IPS-NIHi7 (cell line): ENCODE measurements around the gene ACOD1.
"Not testable (repeated sequence)": the region's sequence is repeated elsewhere in the genome, so short reads cannot be mapped to it uniquely, and the experiment has no call there.

Experiments
- DNase-seq: peaks from one replicate; pipeline ENCODE4 v3.0.0; 2012; ENCODE audit warnings: mixed read lengths; ENCODE audit errors: extremely low spot score

Gene ACOD1

GRCh38 chr13:76953968-76954367 lies 5.7 kb downstream of the ACOD1 start:
- DNase-seq, result no peak

DNA sequence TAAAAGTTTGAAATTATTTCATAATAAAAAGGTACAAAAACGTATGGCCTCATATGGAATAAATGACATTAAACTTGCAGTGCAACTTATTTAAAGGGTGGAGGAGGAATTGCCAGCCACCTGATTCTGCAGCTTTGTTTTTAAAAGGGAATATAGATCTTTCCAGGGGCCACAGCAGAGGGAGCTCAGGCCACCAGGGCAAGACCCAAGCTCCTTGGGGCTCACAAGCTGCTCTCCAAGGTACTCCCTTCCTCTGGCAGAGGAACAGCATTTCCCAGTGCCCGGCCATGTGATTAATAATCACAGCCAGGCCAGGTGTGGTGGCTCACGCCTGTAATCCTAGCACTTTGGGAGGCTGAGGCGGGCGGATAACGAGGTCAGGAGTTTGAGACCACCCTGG lies 6.2 kb downstream of the ACOD1 start:
- peak; percentile 59 for DNase-seq

GRCh38 chr13:76955193-76955592 lies 6.9 kb downstream of the ACOD1 start:
- no peak for DNase-seq

- no peak for DNase-seq
These were observed 7.3 kb downstream of the ACOD1 start for GRCh38 chr13:76955661-76956060.

DNA sequence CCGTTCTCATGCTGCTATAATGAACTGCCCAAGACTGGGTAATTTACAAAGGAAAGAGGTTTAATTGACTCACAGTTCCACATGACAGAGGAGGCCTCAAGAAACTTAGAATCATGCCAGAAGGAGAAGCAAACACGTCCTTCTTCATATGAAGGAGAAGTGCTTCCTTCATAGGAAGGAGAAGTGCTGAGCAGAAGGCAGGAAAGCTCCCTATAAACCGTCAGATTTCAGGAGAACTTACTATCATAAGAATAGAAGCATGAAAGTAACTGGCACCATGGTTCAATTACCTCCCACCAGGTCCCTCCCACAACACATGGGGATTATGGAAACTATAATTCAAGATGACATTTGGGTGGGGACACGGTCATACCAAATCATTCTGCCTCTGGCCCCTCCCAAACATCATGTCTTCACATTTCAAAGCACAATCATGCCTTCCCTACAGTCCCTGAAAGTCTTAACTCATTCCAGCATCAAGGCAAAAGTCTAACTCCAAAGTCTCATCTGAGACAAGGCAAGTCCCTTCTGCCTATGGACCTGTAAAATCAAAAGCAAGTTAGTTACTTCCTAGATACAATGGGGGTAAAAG lies 10.6 kb downstream of the ACOD1 start:
- DNase-seq, result no peak

DNA sequence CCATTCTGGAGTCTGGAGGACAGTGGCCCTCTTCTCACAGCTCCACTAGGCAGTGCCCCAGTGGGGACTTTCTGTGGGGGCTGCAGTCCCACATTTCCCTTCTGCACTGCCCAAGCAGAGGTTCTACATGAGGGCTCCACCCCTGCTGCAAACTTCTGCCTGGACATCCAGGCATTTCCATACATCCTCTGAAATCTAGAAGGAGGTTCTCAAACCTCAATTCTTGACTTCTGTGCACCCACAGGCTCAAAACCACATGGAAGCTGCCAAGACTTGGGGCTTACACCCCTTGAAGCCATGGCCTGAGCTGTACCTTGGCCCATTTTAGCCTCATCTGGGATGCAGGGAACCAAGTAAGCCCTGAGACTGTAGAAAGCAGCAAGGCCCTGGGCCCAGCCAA lies 11.4 kb downstream of the ACOD1 start:
- DNase-seq, result not testable (repeated sequence)

DNA sequence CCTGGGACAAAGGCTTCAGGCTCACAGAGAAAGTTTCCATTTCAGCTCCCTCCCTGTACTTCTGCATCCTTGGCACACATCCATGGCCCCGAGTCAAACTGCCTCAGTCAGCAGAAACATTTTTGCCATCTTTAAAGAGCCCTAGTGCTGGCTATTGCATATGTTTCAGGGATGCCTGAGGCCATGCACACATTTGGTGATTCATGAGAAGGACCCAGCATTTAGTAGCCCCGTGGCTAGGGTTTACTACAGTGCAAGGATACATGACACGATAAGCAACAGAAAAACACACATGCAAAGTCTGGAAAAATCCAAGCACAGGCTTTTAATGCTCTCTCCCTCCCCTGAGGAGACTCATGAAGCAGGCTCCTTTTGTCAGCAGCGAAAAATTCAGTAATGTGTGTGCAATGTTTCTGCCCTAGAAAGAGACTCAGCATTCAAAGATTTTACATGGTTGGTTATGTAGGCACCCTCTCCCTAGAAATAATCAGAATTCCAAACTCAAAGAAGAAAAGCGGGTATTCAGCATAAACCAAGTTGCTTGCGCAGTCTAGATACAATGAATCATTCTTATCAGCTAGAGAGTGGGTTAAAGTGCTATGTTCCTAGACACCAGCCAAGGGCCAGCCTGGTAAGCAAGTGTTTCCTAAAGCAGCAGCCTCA lies 17.6 kb downstream of the ACOD1 start:
- DNase-seq, result no peak

DNA sequence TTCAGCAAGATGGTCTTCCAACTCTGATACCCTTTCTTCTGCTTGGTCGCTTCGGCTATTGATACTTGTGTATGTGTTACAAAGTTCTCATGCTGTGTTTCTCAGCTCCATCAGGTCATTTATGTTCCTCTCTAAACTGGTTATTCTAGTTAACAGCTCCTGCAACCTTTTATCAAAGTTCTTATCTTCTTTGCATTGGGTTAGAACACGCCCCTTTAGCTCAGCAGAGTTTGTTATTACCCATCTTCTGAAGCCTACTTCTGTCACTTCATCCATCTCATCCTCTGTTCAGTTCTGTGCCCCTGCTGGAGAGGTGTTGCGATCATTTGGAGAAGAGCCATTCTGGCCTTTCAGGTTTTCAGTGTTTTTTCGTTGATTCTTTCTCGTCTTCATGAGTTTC lies 18.7 kb downstream of the ACOD1 start:
- no peak for DNase-seq

DNA sequence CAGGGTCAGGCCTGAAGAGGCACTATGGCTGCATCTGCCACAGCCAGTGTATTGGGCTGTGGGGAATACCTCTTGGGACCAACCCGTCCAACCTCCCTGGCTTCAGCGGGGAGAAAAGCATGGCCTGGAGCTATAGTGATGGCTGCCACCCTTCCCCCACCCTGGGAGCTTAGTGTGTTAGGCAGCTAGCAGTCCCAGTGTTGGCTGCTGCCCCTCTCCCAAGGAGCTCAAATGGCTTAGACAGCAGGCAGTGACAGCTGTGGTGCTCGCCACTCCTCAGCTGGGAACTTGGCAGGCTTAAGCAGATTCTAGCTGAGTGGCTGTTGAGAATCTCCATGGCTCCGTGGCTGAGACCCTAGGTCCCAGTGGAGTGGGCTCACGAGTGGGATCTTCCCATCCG lies 19.7 kb downstream of the ACOD1 start:
- no peak for DNase-seq

DNA sequence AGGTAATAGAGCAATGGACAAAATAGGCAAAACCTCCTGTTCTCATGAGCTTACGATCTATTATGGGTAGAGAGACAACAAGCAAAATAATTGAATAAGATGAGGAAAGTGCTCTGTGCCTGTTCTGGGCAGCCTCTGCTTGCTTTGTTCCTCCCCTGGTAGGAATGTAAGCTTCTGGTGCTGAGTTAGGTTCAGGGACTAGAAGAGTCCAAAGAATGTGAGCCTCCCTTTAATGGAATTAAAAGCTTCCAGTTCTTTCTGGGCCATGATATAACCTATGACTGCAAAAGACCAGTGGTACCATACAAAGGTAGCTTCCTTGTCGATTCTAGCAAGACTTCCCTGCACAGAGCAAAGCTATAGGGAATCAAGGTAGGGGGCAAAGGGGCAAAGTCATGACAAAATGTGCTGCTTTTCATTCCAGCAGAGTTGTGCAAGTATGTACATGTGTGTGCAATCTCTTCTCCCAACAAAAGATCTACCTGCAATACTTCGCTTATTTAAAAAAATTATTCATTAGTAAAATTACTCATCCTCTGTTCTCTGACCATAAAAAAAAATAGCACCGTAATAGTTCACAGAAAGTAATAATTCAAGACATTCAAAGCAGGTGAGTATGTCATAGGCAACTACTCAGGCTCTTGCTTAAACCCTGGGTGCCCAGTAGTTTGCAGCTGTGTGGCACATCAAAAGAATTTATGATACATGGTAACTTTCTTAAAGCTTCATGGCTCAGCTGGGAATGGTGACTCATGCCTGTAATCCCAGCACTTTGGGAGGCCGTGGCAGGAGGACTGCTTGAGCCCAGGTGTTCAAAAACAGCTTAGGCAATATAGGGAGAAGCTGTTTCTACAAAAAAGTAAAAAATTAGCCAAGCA lies 21.4 kb downstream of the ACOD1 start:
- no peak for DNase-seq

- DNase-seq, result no peak
These were observed 22.9 kb downstream of the ACOD1 start for GRCh38 chr13:76971215-76971614.

DNA sequence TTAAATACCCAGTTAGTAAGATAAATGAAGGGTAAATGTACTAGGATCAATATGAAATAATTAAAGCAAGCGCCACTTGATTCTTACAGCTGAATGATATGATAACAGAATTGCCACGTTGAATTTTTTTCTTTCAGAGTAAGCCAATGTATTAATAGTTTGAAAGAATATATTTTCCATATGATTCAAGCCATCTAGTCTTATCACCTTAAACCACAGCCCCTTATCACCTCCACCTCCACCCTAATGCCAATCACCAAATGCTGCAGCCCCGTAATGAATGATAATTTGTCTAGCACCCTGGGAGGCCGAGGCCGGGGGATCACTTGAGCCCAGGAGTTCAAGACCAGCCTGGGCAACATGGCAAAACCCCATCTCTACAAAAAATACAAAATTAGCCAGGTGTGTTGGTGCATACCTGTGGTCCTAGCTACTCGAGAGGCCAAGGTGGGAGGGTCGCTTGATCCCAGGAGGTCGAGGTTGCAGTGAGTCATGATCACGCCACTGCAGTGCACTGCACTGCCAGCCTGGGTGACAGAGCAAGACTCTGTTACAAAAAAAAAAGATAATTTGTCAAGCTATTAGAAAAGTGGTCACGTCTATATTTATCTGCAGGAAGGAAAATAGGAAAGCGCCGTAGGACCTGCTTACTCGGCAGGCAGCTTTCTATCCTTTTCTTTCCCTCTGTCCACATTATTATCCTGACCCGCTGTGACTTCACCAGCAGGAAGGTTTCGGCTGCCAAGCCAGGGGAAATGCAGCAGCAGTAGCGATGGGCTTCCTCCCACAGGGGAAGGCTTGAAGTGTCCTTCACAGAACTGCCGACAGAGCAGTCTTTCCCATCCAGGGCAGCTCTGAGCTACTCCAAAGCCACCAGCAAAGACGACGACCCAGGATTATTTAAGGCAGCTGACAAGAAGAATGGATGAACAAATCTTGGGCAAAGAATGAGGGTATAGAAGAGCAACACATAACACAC lies 23.8 kb downstream of the ACOD1 start:
- DNase-seq, result peak; percentile 25

GRCh38 chr13:76973920-76974617 lies 25.8 kb downstream of the ACOD1 start:
- no peak for DNase-seq

DNA sequence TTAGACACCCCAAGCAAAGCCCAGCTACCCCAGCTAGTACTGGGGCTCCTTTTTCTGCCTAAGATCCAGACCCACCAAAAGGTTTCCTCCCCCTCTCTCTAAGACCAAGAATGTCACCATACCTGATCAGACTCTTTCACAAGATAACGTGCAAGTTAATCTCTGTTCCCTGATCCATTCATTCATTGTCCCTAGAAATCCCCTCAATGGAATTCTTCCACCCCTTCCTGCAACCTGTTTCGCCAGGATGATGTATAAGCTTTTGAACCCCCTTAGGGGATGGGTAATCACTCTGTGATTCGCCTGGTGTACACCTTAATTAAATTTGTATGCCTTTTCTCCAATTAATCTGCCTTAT lies 26.3 kb downstream of the ACOD1 start:
- no peak for DNase-seq

GRCh38 chr13:76975863-76976262 lies 27.6 kb downstream of the ACOD1 start:
- DNase-seq, result no peak

- no peak for DNase-seq
These were observed 28.2 kb downstream of the ACOD1 start for GRCh38 chr13:76976490-76976889.

GRCh38 chr13:76976929-76977328 lies 28.6 kb downstream of the ACOD1 start:
- DNase-seq, result no peak

GRCh38 chr13:76980075-76980718 lies 31.9 kb downstream of the ACOD1 start:
- DNase-seq, result peak; percentile 98

DNA sequence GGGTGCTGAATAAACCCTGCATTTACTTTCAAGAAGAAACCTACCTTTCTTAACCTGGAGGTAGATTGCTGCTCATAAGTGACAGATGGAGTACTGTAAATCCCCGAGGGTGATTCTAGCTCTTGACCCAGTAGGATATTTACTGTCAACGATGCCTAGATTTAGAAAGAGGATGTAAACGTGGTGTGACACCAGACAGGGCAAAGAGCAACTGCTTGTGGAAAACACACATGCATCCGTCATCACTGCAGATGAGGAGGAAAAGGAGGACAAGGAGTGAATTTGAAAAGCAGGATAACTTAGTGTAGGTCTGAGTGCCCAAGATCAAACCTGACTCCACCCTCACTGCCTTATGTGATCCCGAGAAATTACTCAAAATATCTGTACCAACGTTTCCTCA lies 33.8 kb downstream of the ACOD1 start:
- DNase-seq, result no peak

DNA sequence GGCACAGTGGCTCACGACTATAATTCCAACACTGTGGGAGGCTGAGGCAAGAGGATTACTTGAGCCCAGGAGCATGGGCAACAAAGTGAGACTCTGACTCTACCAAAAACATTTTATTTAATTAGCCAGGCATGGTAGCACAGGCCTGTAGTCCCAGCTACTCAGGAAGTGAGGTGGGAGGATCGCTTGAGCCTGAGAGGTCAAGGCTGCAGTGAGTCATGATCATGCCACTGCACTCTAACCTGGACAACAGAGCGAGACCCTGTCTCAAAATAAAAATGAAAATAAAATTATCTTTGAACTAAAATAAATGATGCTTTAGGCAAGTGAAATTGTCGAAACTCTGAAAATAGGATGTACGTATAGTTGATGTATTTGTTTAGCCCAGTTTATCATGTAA lies 35.4 kb downstream of the ACOD1 start:
- DNase-seq, result no peak

- DNase-seq, result no peak
These were observed 43.1 kb downstream of the ACOD1 start for GRCh38 chr13:76991432-76991795.
